GM18951 (cell line): ENCODE measurements around the gene MTHFD1L.

Source experiments
- POLR2A ChIP-seq: IDR thresholded peaks from 4 replicates; pipeline ENCODE4 v1.6.1; 2011; ENCODE audit warnings: mild to moderate bottlenecking; ENCODE audit not compliant: insufficient read length, insufficient read depth; ENCODE audit errors: extremely low read depth
- in situ Hi-C: fragments of 300-500 bp; cut with MboI; formaldehyde crosslinking; loops from one replicate; pipeline ENCODE4 v1.12.0; 2022; ENCODE audit warnings: low sequenced_read_pairs, mixed read lengths, inconsistent platforms; ENCODE audit not compliant: unreplicated experiment

MTHFD1L gene

GRCh38 chr6:151067684-151068596 is 202.4 kb downstream of the MTHFD1L start:
- no peak for TF ChIP-seq POLR2A
- in situ Hi-C loops, result no loop called here

GRCh38 chr6:151068761-151069312 is 203.3 kb downstream of the MTHFD1L start:
- in situ Hi-C loops, result no loop called here
- TF ChIP-seq POLR2A, result no peak

GRCh38 chr6:151069641-151070040 is 204.1 kb downstream of the MTHFD1L start:
- no peak for TF ChIP-seq POLR2A
- in situ Hi-C loops, result no loop called here

GRCh38 chr6:151070631-151071051 is 205.1 kb downstream of the MTHFD1L start:
- TF ChIP-seq POLR2A, result no peak
- in situ Hi-C loops, result no loop called here

- TF ChIP-seq POLR2A, result no peak
- in situ Hi-C loops, result no loop called here
Measured at GRCh38 chr6:151071295-151071694, 205.8 kb downstream of the MTHFD1L start.

GRCh38 chr6:151073146-151073545 is 207.6 kb downstream of the MTHFD1L start:
- in situ Hi-C loops, result no loop called here
- no peak for TF ChIP-seq POLR2A

GRCh38 chr6:151073701-151074100 is 208.2 kb downstream of the MTHFD1L start:
- TF ChIP-seq POLR2A, result no peak
- in situ Hi-C loops, result no loop called here

GRCh38 chr6:151075005-151075404 is 209.5 kb downstream of the MTHFD1L start:
- TF ChIP-seq POLR2A, result no peak

GRCh38 chr6:151075527-151075926 is 210.0 kb downstream of the MTHFD1L start:
- in situ Hi-C loops, result no loop called here
- no peak for TF ChIP-seq POLR2A

More at GRCh38 chr6:151075005-151075404, 209.5 kb downstream of the MTHFD1L start:
- in situ Hi-C loops, result no loop called here

GRCh38 chr6:151075930-151076555 is 210.5 kb downstream of the MTHFD1L start:
- in situ Hi-C loops, result no loop called here
- TF ChIP-seq POLR2A, result no peak

GRCh38 chr6:151078655-151079054 is 213.2 kb downstream of the MTHFD1L start:
- no peak for TF ChIP-seq POLR2A
- in situ Hi-C loops, result no loop called here

GRCh38 chr6:151081656-151082055 is 216.2 kb downstream of the MTHFD1L start:
- in situ Hi-C loops, result no loop called here

GRCh38 chr6:151082079-151082478 is 216.6 kb downstream of the MTHFD1L start:
- in situ Hi-C loops, result no loop called here
- TF ChIP-seq POLR2A, result no peak

More at GRCh38 chr6:151081656-151082055, 216.2 kb downstream of the MTHFD1L start:
- no peak for TF ChIP-seq POLR2A
